SK-N-MC (cell line): ENCODE data around the gene TGFB2.

Source experiments
- DNase-seq: peaks from one replicate; pipeline ENCODE4 v3.0.0-alpha.2; 2011; ENCODE audit warnings: low read depth, low spot score
- H3K27ac ChIP-seq: fragments of 200-600 bp; sonication (generic); 2 replicates; pipeline ENCODE4 v1.5.1; 2016; ENCODE audit warnings: mixed run types
- H3K36me3 ChIP-seq: fragments of 200-600 bp; sonication (generic); 2 replicates; pipeline ENCODE4 v1.6.1; 2017; ENCODE audit warnings: antibody characterized with exemption, low read length, mixed read lengths; ENCODE audit not compliant: insufficient read depth
- H3K4me3 ChIP-seq: fragments of 200-600 bp; sonication (generic); 2 replicates; pipeline ENCODE4 v1.5.1; 2016
- H3K9ac ChIP-seq: fragments of 200-600 bp; sonication (generic); 2 replicates; pipeline ENCODE4 v1.8.0; 2017; ENCODE audit warnings: mixed run types, mixed read lengths; ENCODE audit not compliant: insufficient read length
- H3K9me3 ChIP-seq: fragments of 200-600 bp; sonication (generic); 2 replicates; pipeline ENCODE4 v1.6.1; 2017; ENCODE audit warnings: low read depth, mild to moderate bottlenecking, antibody characterized with exemption, low read length, moderate library complexity, mixed read lengths
- EZH2 ChIP-seq: fragments of 200-600 bp; sonication (generic); IDR thresholded peaks from one replicate; pipeline ENCODE4 v1.6.1; 2017; ENCODE audit warnings: antibody characterized with exemption
- FOXP2 ChIP-seq: optimal IDR thresholded peaks from 2 replicates; pipeline ENCODE3; 2011; ENCODE audit warnings: mild to moderate bottlenecking, moderate library complexity; ENCODE audit not compliant: insufficient read depth; ENCODE audit errors: extremely low read length, control extremely low read depth
- POLR2AphosphoS5 ChIP-seq: IDR thresholded peaks from 2 replicates; pipeline ENCODE4 v1.6.1; 2012; ENCODE audit warnings: mild to moderate bottlenecking, low read depth, low read length, borderline replicate concordance

TGFB2 gene

GRCh38 chr1:218362418-218363076 is 17.4 kb downstream of the TGFB2 start:
- TF ChIP-seq POLR2AphosphoS5 (no peak), EZH2 (no peak), FOXP2 (no peak)
- Histone ChIP-seq H3K27ac (no peak overlapping the region), H3K9me3 (no peaks in the 10 kb centered on the region), H3K36me3 (no peaks in the 10 kb centered on the region), H3K9ac (no peak overlapping the region), H3K4me3 (no peak overlapping the region)
- no peak for DNase-seq

GRCh38 chr1:218363141-218363540 is 18.0 kb downstream of the TGFB2 start:
- no peaks in the 10 kb centered on the region for H3K9me3 ChIP-seq
- no peak overlapping the region for H3K27ac ChIP-seq
- TF ChIP-seq FOXP2: no peak
- TF ChIP-seq POLR2AphosphoS5: no peak
- no peak for TF ChIP-seq EZH2
- H3K9ac ChIP-seq: no peak overlapping the region
- no peaks in the 10 kb centered on the region for H3K36me3 ChIP-seq
- DNase-seq: no peak
- no peak overlapping the region for H3K4me3 ChIP-seq

GRCh38 chr1:218364028-218364710 is 19.0 kb downstream of the TGFB2 start:
- no peak for DNase-seq
- TF ChIP-seq FOXP2 (no peak), EZH2 (no peak), POLR2AphosphoS5 (no peak)
- H3K9ac ChIP-seq: no peak overlapping the region
- H3K9me3 ChIP-seq: no peaks in the 10 kb centered on the region
- no peaks in the 10 kb centered on the region for H3K36me3 ChIP-seq
- no peak overlapping the region for H3K4me3 ChIP-seq
- H3K27ac ChIP-seq: no peak overlapping the region

GRCh38 chr1:218365226-218365999 is 20.3 kb downstream of the TGFB2 start:
- no peak overlapping the region for H3K4me3 ChIP-seq
- no peaks in the 10 kb centered on the region for H3K9me3 ChIP-seq
- TF ChIP-seq EZH2 (no peak), FOXP2 (no peak), POLR2AphosphoS5 (no peak)
- H3K9ac ChIP-seq: no peak overlapping the region
- no peaks in the 10 kb centered on the region for H3K36me3 ChIP-seq
- no peak overlapping the region for H3K27ac ChIP-seq
- DNase-seq: no peak

- no peak for DNase-seq
- H3K36me3 ChIP-seq: no peaks in the 10 kb centered on the region
- H3K9me3 ChIP-seq: no peaks in the 10 kb centered on the region
- no peak overlapping the region for H3K9ac ChIP-seq
- no peak for TF ChIP-seq POLR2AphosphoS5
- no peak for TF ChIP-seq EZH2
- TF ChIP-seq FOXP2: no peak
- no peak overlapping the region for H3K4me3 ChIP-seq
- H3K27ac ChIP-seq: no peak overlapping the region
Measured at GRCh38 chr1:218366322-218367052, 21.4 kb downstream of the TGFB2 start.

GRCh38 chr1:218367118-218367517 is 22.0 kb downstream of the TGFB2 start:
- H3K36me3 ChIP-seq: no peaks in the 10 kb centered on the region
- no peak overlapping the region for H3K9ac ChIP-seq
- H3K9me3 ChIP-seq: no peaks in the 10 kb centered on the region
- no peak overlapping the region for H3K27ac ChIP-seq
- TF ChIP-seq EZH2 (no peak), POLR2AphosphoS5 (no peak), FOXP2 (no peak)
- DNase-seq: no peak
- no peak overlapping the region for H3K4me3 ChIP-seq

- no peaks in the 10 kb centered on the region for H3K9me3 ChIP-seq
- no peak for TF ChIP-seq EZH2
- H3K9ac ChIP-seq: no peak overlapping the region
- no peaks in the 10 kb centered on the region for H3K36me3 ChIP-seq
- no peak for DNase-seq
- no peak overlapping the region for H3K4me3 ChIP-seq
- no peak overlapping the region for H3K27ac ChIP-seq
Measured at GRCh38 chr1:218368686-218369085, 23.6 kb downstream of the TGFB2 start.
